GM12878 (cell line): ENCODE measurements around the gene RAPGEF6. TPM values are rescaled to one million over a fixed set of nuclear protein-coding genes. Genes with fewer than 3 reads are reported as not detected.

Source experiments
- BACH1 ChIP-seq: fragments of 450-650 bp; IDR thresholded peaks from 2 replicates; pipeline ENCODE4 v1.6.1; 2017; ENCODE audit warnings: mild to moderate bottlenecking, borderline replicate concordance
- CREM ChIP-seq: IDR thresholded peaks from 2 replicates; pipeline ENCODE4 v1.6.1; 2014; ENCODE audit warnings: antibody characterized with exemption, low read depth
- IKZF1 ChIP-seq: fragments of 450-650 bp; conservative IDR thresholded peaks from 2 replicates; pipeline ENCODE4 v1.6.1; 2017; ENCODE audit warnings: antibody characterized with exemption, mild to moderate bottlenecking
- IKZF2 ChIP-seq, 2 experiments: fragments of 450-650 bp; IDR thresholded peaks; 2 replicates each; pipeline ENCODE4 v1.6.1; 2017; ENCODE audit warnings: mild to moderate bottlenecking in 2 of 2, moderate library complexity in 2 of 2
- NFYB ChIP-seq: IDR thresholded peaks from 2 replicates; pipeline ENCODE4 v1.6.1; 2011; ENCODE audit warnings: low read depth, mild to moderate bottlenecking, low read length, improper control_type of control experiment, moderate library complexity; ENCODE audit not compliant: insufficient read depth
- NR2F1 ChIP-seq: fragments of 450-650 bp; conservative IDR thresholded peaks from 2 replicates; pipeline ENCODE4 v1.6.1; 2017; ENCODE audit warnings: mild to moderate bottlenecking
- PKNOX1 ChIP-seq: fragments of 450-650 bp; IDR thresholded peaks from 2 replicates; pipeline ENCODE4 v1.6.1; 2016; ENCODE audit warnings: mild to moderate bottlenecking
- PML ChIP-seq: IDR thresholded peaks from 2 replicates; pipeline ENCODE4 v1.6.1; 2012; ENCODE audit warnings: low read length, inconsistent platforms
- SMC3 ChIP-seq: IDR thresholded peaks from 2 replicates; pipeline ENCODE4 v1.6.1; 2011; ENCODE audit warnings: low read length, improper control_type of control experiment, borderline replicate concordance
- TBL1XR1 ChIP-seq: IDR thresholded peaks from 2 replicates; pipeline ENCODE4 v1.6.1; 2012; ENCODE audit warnings: low read depth, low read length, improper control_type of control experiment
- ZBED1 ChIP-seq: IDR thresholded peaks from 2 replicates; pipeline ENCODE4 v1.6.1; 2016; ENCODE audit warnings: borderline replicate concordance
- ZNF622 ChIP-seq: fragments of 450-650 bp; IDR thresholded peaks from 2 replicates; pipeline ENCODE4 v1.6.1; 2017; ENCODE audit warnings: mild to moderate bottlenecking, inconsistent platforms
- polyA plus RNA-seq, 11 experiments: library from polyadenylated mRNA; depleted of rRNA in 4 of 11; unstranded in 6 of 11; stranded (reverse) in 5 of 11; fragments of >200 nt; fragmentation: Nextera tagmentation in 4 of 11; fragmentation: Illumina TruSeq in 1 of 11; extraction: Ambion mirVana in 4 of 11; extraction: Trizol in 1 of 11; gene quantifications; 1 replicate in 1 of 11; 2 replicates in 10 of 11; pipeline versions ENCODE4 v1.2.1 to v1.2.3, GENCODE V29; 2011 to 2016; ENCODE audit warnings: inconsistent platforms in 2 of 11, missing spikeins in 2 of 11, low read depth in 1 of 11
- total RNA-seq, 4 experiments: library from RNA; depleted of rRNA in 3 of 4; stranded (reverse); fragments of >200 nt in 3 of 4; fragmentation: Illumina TruSeq in 1 of 4; extraction: Trizol in 1 of 4; gene quantifications; 2 replicates each; pipeline versions ENCODE4 v1.2.1 to v1.2.3, GENCODE V29; 2013 to 2021
- TF ChIP-seq, protein P1 (sequence below): IDR thresholded peaks from 2 replicates; pipeline ENCODE4 v1.6.1; 2012; ENCODE audit warnings: low read depth, low read length, improper control_type of control experiment
- TF ChIP-seq, protein P2 (sequence below): IDR thresholded peaks from 2 replicates; pipeline ENCODE4 v1.6.1; 2012; ENCODE audit warnings: mild to moderate bottlenecking, low read depth, low read length
- TF ChIP-seq, protein P3 (sequence below): IDR thresholded peaks from 2 replicates; pipeline ENCODE4 v1.6.1; 2011; ENCODE audit warnings: borderline replicate concordance, low read depth, mild to moderate bottlenecking, moderate library complexity, low read length; ENCODE audit not compliant: insufficient read depth, poor library complexity, severe bottlenecking
- TF ChIP-seq, protein P4 (sequence below): fragments of 450-650 bp; IDR thresholded peaks from 2 replicates; pipeline ENCODE4 v1.6.1; 2017; ENCODE audit warnings: mild to moderate bottlenecking, low read depth, inconsistent platforms; ENCODE audit not compliant: poor library complexity, severe bottlenecking
- TF ChIP-seq, protein P5 (sequence below): fragments of 450-650 bp; conservative IDR thresholded peaks from 2 replicates; pipeline ENCODE4 v1.6.1; 2017; ENCODE audit warnings: mild to moderate bottlenecking, moderate library complexity

The RAPGEF6 gene
- total and polyA plus RNA-seq, 10 of the 15 experiments (the other 5 are each of a cell fraction or from before 2014, with no cell fraction given), result 2.9 to 24.0 (median 14.2) TPM

GRCh38 chr5:131635684-131636572, 899 bp upstream of the RAPGEF6 start (continued):
- TF ChIP-seq, protein P1, sequence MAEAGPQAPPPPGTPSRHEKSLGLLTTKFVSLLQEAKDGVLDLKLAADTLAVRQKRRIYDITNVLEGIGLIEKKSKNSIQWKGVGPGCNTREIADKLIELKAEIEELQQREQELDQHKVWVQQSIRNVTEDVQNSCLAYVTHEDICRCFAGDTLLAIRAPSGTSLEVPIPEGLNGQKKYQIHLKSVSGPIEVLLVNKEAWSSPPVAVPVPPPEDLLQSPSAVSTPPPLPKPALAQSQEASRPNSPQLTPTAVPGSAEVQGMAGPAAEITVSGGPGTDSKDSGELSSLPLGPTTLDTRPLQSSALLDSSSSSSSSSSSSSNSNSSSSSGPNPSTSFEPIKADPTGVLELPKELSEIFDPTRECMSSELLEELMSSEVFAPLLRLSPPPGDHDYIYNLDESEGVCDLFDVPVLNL, result no peak
- TF ChIP-seq IKZF1 (no peak), CREM (peak; percentile 37; the same call in 1 of the 2 replicates), ZNF622 (no peak), PML (peak; percentile 69; the same call in 1 of the 2 replicates), IKZF2 (IDR thresholded peaks at IDR 0.05) (peak in 1 of 2 experiments; percentile 1; a peak in 1 of 4 replicates), NFYB (no peak), TBL1XR1 (no peak), BACH1 (no peak), NR2F1 (no peak), SMC3 (no peak; the same call in 1 of the 2 replicates), PKNOX1 (no peak), ZBED1 (no peak)
- TF ChIP-seq, protein P2, sequence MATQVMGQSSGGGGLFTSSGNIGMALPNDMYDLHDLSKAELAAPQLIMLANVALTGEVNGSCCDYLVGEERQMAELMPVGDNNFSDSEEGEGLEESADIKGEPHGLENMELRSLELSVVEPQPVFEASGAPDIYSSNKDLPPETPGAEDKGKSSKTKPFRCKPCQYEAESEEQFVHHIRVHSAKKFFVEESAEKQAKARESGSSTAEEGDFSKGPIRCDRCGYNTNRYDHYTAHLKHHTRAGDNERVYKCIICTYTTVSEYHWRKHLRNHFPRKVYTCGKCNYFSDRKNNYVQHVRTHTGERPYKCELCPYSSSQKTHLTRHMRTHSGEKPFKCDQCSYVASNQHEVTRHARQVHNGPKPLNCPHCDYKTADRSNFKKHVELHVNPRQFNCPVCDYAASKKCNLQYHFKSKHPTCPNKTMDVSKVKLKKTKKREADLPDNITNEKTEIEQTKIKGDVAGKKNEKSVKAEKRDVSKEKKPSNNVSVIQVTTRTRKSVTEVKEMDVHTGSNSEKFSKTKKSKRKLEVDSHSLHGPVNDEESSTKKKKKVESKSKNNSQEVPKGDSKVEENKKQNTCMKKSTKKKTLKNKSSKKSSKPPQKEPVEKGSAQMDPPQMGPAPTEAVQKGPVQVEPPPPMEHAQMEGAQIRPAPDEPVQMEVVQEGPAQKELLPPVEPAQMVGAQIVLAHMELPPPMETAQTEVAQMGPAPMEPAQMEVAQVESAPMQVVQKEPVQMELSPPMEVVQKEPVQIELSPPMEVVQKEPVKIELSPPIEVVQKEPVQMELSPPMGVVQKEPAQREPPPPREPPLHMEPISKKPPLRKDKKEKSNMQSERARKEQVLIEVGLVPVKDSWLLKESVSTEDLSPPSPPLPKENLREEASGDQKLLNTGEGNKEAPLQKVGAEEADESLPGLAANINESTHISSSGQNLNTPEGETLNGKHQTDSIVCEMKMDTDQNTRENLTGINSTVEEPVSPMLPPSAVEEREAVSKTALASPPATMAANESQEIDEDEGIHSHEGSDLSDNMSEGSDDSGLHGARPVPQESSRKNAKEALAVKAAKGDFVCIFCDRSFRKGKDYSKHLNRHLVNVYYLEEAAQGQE, result no peak
- TF ChIP-seq, protein P3, sequence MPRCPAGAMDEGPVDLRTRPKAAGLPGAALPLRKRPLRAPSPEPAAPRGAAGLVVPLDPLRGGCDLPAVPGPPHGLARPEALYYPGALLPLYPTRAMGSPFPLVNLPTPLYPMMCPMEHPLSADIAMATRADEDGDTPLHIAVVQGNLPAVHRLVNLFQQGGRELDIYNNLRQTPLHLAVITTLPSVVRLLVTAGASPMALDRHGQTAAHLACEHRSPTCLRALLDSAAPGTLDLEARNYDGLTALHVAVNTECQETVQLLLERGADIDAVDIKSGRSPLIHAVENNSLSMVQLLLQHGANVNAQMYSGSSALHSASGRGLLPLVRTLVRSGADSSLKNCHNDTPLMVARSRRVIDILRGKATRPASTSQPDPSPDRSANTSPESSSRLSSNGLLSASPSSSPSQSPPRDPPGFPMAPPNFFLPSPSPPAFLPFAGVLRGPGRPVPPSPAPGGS, result no peak
- TF ChIP-seq, protein P4, sequence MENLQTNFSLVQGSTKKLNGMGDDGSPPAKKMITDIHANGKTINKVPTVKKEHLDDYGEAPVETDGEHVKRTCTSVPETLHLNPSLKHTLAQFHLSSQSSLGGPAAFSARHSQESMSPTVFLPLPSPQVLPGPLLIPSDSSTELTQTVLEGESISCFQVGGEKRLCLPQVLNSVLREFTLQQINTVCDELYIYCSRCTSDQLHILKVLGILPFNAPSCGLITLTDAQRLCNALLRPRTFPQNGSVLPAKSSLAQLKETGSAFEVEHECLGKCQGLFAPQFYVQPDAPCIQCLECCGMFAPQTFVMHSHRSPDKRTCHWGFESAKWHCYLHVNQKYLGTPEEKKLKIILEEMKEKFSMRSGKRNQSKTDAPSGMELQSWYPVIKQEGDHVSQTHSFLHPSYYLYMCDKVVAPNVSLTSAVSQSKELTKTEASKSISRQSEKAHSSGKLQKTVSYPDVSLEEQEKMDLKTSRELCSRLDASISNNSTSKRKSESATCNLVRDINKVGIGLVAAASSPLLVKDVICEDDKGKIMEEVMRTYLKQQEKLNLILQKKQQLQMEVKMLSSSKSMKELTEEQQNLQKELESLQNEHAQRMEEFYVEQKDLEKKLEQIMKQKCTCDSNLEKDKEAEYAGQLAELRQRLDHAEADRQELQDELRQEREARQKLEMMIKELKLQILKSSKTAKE, result peak; percentile 25
- TF ChIP-seq, protein P5, sequence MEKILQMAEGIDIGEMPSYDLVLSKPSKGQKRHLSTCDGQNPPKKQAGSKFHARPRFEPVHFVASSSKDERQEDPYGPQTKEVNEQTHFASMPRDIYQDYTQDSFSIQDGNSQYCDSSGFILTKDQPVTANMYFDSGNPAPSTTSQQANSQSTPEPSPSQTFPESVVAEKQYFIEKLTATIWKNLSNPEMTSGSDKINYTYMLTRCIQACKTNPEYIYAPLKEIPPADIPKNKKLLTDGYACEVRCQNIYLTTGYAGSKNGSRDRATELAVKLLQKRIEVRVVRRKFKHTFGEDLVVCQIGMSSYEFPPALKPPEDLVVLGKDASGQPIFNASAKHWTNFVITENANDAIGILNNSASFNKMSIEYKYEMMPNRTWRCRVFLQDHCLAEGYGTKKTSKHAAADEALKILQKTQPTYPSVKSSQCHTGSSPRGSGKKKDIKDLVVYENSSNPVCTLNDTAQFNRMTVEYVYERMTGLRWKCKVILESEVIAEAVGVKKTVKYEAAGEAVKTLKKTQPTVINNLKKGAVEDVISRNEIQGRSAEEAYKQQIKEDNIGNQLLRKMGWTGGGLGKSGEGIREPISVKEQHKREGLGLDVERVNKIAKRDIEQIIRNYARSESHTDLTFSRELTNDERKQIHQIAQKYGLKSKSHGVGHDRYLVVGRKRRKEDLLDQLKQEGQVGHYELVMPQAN, result 0 out of 2 replicates have a peak, but pooled peaks have one; percentile 56
